Central memory CD4-positive, alpha-beta T cell (primary cell): ENCODE data around the gene ERC2.

Experiments
- DNase-seq: peaks from one replicate; pipeline ENCODE4 v3.0.0; 2022

Gene ERC2

GRCh38 chr3:56424336-56424735 is 43.9 kb downstream of the ERC2 start:
- DNase-seq: no peak

DNA sequence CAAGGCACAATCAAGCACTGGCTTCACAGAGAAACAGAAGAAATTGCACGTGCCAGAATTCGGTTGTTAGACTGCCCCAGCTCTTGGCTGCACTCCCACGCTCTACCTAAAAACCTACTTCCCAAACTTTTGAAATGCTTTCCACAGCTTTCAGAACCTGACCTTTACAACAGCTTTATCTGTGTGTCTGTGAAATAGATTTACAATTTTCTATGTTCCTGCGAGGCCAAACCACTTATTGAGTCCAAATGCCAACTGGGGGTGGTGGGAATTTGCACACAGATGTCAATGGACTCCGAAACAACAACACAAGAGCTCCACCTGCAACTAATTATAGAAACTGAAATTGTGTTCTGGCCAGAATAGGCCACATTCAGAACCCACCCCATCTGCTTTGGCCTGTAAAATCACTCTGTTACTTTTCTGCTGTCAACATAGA is 44.6 kb downstream of the ERC2 start:
- DNase-seq: no peak

DNA sequence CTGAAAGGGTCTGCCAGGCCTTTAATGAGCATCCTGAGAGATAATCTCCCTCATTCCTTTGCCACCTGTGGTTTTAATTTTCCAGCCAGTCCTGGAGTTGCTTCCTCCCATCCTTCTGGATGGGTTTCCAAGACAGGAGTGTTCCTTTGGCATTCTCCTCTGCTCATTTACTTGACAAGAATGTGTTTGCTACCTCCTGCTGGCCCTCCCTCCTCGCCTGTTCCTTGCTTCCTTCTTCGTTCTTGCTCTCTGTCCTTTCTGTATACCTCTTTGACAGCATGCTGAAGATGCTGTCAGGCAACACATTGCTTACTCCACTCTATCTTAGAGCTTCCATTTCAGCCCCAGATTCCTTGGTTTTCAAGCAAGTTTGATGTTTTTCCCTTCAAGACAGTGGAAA is 46.0 kb downstream of the ERC2 start:
- no peak for DNase-seq

- DNase-seq: no peak
These were observed 47.1 kb downstream of the ERC2 start for GRCh38 chr3:56421205-56421604.

- DNase-seq: no peak
These were observed 52.6 kb downstream of the ERC2 start for GRCh38 chr3:56415652-56416051.

DNA sequence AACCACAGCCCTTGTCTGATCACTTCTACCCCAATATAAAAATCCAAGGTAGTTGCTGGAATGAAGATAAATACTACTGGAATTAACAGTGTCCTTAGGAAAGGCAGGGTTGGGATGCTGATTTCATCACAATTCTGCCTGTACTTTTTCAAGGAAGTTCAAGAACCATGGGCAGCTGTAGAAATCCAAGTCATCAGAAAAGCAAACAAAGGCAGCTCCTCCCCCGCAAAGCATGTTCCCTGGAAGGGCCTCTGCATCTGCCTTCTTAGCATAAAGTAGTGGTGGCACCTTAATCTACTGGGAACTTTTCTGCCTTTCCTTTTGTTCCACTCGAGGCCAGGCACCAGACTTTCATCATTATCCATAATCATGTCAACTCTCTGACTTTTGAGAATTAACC is 54.4 kb downstream of the ERC2 start:
- DNase-seq: no peak

GRCh38 chr3:56411166-56411565 is 57.1 kb downstream of the ERC2 start:
- DNase-seq: no peak

DNA sequence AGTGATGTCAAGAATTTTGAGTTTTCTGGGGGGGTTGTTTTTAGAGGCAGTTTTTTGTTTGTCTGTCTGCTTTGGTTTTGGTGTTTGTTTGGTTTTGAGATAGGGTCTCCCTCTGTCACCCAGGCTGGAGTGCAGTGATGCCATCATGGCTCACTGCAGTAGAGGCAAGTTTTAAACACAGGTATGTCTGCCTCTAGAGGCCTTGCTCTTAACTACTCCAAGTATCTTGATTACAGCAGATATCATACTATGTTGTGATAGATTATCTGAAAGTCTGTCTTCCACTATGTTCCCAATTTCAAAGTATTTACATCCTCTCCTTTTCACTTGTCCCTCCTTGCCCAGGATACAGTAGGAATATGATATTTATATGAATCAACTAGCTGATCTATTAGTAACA is 57.7 kb downstream of the ERC2 start:
- no peak for DNase-seq

GRCh38 chr3:56409790-56410189 is 58.5 kb downstream of the ERC2 start:
- no peak for DNase-seq

GRCh38 chr3:56408761-56409196 is 59.5 kb downstream of the ERC2 start:
- no peak for DNase-seq

DNA sequence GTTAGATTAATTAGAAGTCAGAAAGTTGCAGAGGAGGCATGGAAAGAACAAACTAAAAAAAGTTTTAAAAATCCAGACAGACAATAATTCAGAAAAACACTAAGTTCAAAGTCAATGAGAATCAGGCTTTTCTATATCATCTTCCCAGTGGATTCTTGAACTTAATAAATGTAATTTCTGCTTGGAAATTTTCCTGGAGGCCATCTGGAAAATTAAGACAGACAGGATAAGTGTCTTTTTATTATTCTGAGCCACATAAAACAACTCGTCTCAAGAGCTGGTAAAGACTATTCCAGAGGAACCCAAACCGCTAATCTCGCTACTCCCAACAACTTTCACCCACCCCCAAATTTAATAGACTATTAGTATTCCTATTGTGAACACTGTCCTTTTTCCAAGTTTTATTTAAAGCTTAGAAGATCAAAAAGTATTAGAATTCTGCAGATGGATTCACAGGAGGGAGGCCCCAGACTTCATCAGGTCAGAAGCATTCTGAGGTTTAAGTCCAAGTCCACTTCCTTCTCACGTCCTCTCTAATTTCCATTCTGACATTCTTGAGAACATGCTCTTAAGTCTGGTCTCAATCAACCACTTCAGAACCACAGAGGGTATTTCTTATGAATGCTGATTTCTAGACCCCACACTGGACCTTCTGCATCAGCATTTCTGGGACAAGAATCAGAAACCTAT is 61.3 kb downstream of the ERC2 start:
- no peak for DNase-seq

- DNase-seq: no peak
These were observed 63.4 kb downstream of the ERC2 start for GRCh38 chr3:56404884-56405283.

- no peak for DNase-seq
These were observed 69.6 kb downstream of the ERC2 start for GRCh38 chr3:56398659-56399058.

DNA sequence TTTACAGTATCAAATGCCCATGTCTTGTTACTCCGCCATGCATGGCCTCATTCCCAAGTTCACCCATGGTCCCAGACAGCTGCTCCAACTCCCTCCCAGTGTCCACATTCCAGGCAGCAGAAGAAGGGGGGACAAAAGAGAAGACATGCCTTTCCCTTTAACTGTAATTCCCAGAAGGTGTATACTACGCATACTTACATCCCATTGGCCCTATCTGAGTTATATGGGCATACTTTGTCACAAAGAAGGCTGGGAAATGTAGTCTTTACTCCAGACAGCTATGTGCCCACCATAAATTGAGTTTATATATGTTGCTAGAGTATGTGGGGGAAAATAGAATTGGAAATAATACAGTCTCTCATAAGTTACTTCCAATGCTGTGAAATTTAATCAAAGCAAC is 70.5 kb downstream of the ERC2 start:
- no peak for DNase-seq

GRCh38 chr3:56389183-56389830 is 79.0 kb downstream of the ERC2 start:
- no peak for DNase-seq

DNA sequence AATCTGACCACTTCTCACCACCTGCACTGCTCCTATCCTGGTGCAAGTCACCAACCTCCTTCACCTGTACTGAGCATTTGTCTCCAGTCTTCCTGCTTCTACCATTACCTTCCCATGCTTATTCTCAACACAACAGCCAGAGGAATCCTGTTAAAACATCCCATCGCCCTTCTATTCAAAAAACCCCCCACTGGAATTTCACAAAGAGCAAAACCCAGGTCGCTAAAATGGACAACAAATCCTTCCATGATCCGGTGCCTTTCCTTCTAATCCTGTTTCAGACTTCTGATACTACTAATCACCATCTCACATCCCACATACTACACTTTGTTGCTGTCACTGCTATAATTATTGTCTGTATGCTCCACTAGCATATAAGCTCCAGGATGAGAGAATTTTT is 85.2 kb downstream of the ERC2 start:
- no peak for DNase-seq

DNA sequence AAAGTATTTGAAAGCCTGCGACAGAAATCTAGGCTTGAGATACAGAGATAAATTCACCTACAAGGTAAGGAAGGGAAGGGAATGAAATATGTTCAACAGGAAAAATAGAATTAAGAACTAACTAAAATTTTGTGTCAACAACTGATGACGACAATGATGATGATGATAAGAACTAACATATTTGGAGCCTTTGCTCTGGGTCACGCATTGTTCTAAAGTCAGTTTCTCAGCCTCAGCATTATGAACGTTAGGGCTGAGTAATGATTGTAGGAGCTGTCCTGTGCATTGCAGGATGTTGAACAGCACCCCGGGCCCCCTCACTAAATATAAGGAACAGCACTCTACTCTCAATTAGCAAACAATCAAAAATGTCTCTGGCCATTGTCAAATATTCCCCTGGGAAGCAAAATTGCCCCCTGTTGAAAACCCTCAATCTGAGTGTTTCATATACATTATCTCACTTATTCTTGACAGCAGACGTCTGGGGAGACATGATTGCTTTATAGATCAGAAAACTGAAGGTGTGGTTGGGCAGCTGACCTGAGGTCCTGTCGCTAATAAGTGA is 88.5 kb downstream of the ERC2 start:
- DNase-seq: no peak

DNA sequence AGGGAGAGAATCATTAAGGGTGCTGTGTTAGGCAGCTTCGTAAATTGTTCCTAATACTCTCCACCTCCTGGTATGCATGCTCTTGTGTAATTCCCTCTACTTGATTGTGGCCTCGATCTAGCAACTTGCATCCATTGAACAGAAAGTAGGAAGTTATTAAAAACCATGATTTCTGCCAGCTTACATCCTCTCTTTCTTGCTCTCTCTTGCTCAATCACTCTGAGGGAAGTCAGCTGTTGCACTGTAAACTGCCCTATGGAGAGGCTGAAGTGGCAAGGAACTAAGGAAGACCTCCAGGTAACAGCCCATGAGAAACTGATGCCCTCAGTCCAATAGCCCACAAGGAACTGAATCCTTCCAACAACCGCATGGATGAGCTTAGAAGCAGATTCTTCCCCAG is 92.6 kb downstream of the ERC2 start:
- no peak for DNase-seq

DNA sequence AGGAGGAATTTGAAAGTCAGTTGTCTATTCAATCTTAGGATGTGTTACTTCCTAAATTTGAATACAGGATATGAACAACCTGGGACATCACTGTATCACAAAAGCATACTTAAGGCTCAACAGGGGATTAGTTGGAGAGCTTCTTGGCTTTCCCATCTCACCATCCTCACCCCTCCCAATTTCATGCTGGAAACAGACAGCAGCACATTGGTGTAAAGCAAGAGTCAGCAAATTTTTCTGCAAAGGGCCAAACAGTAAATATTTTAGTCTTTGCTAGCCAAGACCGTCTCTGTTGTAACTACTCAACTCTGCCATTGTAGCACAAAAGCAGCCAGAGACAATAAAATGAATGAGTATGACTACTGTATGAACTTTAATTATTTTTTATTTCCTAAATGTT is 94.9 kb downstream of the ERC2 start:
- no peak for DNase-seq

DNA sequence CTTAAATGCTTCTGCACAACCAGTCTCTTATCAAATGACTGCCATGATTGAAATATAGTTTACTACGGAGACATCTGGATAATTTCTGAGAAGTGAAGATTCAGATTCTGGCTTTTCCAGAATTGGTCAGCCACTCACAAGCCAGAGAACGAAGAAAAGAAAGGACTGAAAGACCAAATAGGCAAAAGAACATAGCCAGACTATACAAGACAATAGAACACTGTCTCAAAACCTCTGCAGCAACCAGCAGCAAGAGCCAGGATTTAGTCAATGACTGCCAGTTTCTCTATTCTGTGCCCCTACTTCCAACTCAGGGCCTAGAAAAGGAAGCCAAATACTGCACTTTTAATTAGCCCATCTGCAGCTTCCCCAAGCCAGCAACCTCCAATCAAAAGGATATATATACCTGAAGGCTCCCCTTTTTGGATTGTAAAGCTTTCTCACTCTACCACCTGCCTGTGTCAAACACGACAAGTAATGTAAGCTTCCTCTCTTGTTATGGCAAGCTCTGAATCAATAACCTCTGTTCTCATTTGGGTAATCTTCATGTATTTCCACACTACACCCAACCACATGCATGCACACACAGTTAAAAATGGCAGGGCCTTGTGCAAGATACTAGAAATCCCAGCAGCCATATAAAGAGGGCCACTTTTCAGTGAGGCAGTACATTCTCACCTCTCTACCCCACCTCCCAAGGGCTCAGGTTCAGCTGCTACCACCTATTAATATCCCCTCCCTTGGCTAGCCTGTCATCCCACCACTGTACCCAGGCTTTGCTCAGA is 97.1 kb downstream of the ERC2 start:
- no peak for DNase-seq

DNA sequence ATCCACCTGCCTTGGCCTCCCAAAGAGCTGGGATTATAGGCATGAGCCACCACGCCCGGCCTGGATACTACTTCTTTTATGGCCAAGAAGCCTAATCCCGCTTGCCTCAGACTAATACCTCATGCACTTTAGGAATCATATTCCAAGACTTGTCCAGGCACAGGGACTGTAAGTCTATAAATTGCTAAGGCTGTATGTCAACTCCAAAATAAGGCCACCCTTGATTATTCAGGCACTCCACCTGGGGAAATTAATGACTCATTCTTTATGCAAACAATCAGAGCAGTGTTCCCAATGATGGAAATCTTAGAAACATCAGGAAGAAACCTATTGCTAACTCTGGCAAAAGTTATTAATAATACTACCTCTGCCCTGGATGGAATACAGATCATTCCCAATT is 98.4 kb downstream of the ERC2 start:
- DNase-seq: no peak

GRCh38 chr3:56368846-56369245 is 99.4 kb downstream of the ERC2 start:
- DNase-seq: no peak

GRCh38 chr3:56366641-56367162 is 101.6 kb downstream of the ERC2 start:
- no peak for DNase-seq
